Neural crest cell (in vitro differentiated cells): Measurements from ENCODE around the gene PPM1M. TPM values are rescaled to one million over a fixed set of nuclear protein-coding genes. Genes with fewer than 3 reads are reported as not detected.
"Not testable (repeated sequence)": the region's sequence is repeated elsewhere in the genome, so short reads cannot be mapped to it uniquely, and the experiment has no call there.

Source experiments
- DNase-seq: peaks from one replicate; pipeline ENCODE4 v3.0.0; 2021; ENCODE audit warnings: low read depth, mixed read lengths, low spot score
- H3K27ac Mint-ChIP-seq: one replicate; pipeline ENCODE4 v1.8.0; 2021; ENCODE audit warnings: mild to moderate bottlenecking, mixed read lengths; ENCODE audit not compliant: unreplicated experiment
- H3K27me3 Mint-ChIP-seq: 2 replicates; pipeline ENCODE4 v1.8.0; 2021; ENCODE audit warnings: low read depth, mild to moderate bottlenecking, mixed read lengths
- H3K36me3 Mint-ChIP-seq: 2 replicates; pipeline ENCODE4 v1.8.0; 2021; ENCODE audit warnings: low read depth, mild to moderate bottlenecking, mixed read lengths
- H3K4me1 Mint-ChIP-seq: 2 replicates; pipeline ENCODE4 v1.8.0; 2021; ENCODE audit warnings: mixed read lengths
- H3K4me3 Mint-ChIP-seq: one replicate; pipeline ENCODE4 v1.8.0; 2021; ENCODE audit warnings: mild to moderate bottlenecking, mixed read lengths
- H3K9me3 Mint-ChIP-seq: 2 replicates; pipeline ENCODE4 v1.8.0; 2021; ENCODE audit warnings: mixed read lengths
- total RNA-seq: library from RNA; stranded (reverse); gene quantifications from 2 replicates; pipeline ENCODE4 v1.2.1, GENCODE V29; 2021
- TF ChIP-seq, protein P1 (sequence below): fragments of 200-600 bp; sonication (generic); conservative IDR thresholded peaks from 2 replicates; pipeline ENCODE4 v1.5.0; 2021; ENCODE audit warnings: antibody characterized with exemption, mild to moderate bottlenecking

PPM1M gene
- total RNA-seq, 1 donor from 2014 or later = 4.4 TPM

DNA sequence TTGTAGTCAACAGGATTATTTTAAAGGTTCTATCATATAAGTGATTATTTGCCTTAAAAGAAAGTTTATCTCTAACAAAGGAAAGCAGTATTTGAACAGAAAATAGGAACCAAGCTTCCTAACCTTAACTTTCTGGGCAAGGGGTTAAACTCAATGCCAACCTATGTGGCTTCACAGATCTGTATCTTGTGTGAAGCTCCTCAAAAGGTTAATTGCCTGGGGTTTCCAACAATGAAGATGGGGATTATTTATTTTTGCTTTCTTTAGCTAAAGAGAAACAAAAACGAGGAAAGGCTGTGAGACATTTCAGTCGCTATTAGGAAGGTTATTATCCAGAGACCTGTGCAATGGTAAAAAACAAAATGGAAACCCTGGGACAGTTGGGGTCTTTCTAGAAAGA lies 34.0 kb downstream of the PPM1M start:
- no peaks in the 10 kb centered on the region for H3K9me3 Mint-ChIP-seq
- peak overlapping the region; percentile 96 for H3K4me3 Mint-ChIP-seq
- TF ChIP-seq, protein P1, sequence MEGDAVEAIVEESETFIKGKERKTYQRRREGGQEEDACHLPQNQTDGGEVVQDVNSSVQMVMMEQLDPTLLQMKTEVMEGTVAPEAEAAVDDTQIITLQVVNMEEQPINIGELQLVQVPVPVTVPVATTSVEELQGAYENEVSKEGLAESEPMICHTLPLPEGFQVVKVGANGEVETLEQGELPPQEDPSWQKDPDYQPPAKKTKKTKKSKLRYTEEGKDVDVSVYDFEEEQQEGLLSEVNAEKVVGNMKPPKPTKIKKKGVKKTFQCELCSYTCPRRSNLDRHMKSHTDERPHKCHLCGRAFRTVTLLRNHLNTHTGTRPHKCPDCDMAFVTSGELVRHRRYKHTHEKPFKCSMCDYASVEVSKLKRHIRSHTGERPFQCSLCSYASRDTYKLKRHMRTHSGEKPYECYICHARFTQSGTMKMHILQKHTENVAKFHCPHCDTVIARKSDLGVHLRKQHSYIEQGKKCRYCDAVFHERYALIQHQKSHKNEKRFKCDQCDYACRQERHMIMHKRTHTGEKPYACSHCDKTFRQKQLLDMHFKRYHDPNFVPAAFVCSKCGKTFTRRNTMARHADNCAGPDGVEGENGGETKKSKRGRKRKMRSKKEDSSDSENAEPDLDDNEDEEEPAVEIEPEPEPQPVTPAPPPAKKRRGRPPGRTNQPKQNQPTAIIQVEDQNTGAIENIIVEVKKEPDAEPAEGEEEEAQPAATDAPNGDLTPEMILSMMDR = no peak
- no peak overlapping the region for H3K27ac Mint-ChIP-seq
- H3K4me1 Mint-ChIP-seq = peaks cover 41% of the 10 kb centered on the region
- peaks cover 9% of the 10 kb centered on the region for H3K36me3 Mint-ChIP-seq
- no peaks in the 10 kb centered on the region for H3K27me3 Mint-ChIP-seq
- no peak for DNase-seq

DNA sequence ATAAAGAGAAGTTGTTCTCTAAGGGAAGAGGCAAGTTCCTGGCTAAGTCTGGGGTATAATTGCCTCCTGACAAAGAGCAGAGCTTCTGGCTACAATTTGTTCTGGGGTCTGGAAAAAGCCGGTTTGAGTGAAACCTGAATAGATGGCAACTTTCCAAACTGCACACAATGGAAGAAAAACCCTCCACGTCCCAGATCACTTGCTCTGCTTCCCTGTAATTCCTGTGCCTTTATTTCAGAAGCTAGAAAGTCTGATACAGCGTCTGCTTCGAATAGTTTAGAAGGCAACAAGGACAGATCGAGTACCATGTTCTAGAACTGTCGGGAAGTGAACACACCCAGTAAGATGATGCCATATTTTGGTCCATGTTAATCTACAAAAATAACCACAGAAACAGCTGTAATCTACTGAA lies 34.5 kb downstream of the PPM1M start:
- TF ChIP-seq, protein P1 = no peak
- Mint-ChIP-seq H3K36me3 (peaks cover 9% of the 10 kb centered on the region), H3K9me3 (no peaks in the 10 kb centered on the region), H3K4me1 (peaks cover 39% of the 10 kb centered on the region), H3K4me3 (peak overlapping the region; percentile 84), H3K27ac (no peak overlapping the region), H3K27me3 (no peaks in the 10 kb centered on the region)
- DNase-seq = no peak

DNA sequence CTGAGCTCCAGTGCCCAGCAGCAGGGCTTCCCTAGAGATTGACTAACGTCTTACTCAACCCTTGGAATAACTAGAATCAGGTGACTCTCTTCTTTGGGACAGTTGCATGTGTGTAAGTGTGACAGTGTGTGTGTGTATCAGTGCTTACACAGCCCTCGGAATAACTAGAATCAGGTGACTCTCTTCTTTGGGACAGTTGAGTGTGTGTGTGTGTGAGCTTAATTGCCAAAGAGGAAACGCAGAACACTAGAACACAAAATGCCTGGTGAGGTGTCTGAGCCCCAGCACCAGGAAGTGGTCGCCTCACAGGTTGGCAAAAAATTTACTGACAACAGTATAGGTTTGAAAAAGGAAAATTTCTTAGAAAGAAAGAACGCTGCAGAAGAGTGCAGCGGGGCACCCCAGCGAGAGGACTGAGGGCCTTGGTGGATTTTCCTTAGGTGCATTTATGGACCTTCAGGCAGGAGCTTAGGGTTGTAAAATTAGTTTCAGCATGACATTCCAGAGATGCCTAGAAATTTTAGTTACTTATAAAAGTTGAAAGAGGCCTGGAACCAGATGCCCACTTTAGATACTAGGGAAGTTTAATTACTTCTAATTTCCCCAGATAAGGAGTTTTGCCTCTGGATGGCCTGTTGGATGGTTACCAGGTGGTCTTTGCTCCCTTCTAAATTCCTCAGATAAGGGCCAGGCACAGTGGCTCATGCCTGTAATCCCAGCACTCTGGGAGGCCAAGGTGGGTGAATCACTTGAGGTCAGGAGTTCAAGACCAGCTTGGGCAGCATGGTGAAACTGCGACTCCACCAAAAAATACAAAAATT lies 36.6 kb downstream of the PPM1M start:
- DNase-seq = no peak
- TF ChIP-seq, protein P1 = no peak
- peaks cover 24% of the 10 kb centered on the region for H3K4me1 Mint-ChIP-seq
- no peaks in the 10 kb centered on the region for H3K9me3 Mint-ChIP-seq
- no peak overlapping the region for H3K27ac Mint-ChIP-seq
- H3K27me3 Mint-ChIP-seq = no peaks in the 10 kb centered on the region
- H3K36me3 Mint-ChIP-seq = peaks cover 5% of the 10 kb centered on the region
- H3K4me3 Mint-ChIP-seq = peak overlapping the region; percentile 54

DNA sequence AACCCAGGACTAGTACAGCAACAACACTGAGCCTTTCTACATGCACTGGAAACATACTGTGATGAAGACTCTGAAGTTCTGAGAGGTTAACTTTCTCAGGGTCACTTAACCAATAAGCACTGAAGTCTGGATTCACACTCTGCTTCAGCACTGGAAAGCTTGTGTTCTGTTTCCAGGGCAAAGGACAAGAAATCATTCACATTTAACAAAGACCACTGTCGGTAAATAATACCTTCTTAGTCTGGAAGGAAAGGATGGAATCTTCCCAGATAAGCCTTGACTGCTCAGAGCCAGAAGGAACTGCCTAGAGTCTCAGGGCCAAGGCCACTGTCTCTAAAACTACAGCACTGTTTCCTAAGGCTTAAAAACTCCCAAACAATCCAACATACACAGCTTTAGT lies 37.7 kb downstream of the PPM1M start:
- H3K4me3 Mint-ChIP-seq = peak overlapping the region; percentile 72
- no peaks in the 10 kb centered on the region for H3K9me3 Mint-ChIP-seq
- no peak overlapping the region for H3K27ac Mint-ChIP-seq
- TF ChIP-seq, protein P1 = no peak
- no peaks in the 10 kb centered on the region for H3K27me3 Mint-ChIP-seq
- H3K4me1 Mint-ChIP-seq = peaks cover 24% of the 10 kb centered on the region
- no peaks in the 10 kb centered on the region for H3K36me3 Mint-ChIP-seq
- no peak for DNase-seq

DNA sequence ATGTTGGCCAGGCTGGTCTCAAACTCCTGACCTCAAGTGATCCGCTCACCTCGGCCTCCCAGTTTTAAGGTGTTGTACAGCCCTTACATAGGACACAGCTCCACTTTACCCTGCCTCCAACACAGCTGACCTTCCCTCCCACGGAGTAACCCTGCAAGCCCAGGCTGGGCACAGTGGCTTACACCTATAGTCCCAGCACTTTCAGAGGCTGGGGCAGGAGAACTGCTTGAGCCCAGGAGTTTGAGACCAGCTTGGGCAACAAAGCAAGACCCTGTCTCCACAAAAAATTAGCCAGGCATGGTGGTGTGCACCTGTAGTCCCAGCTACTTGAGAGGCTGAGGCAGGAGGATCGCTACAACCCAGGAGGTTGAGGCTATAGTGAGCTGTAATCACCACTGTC lies 38.5 kb downstream of the PPM1M start:
- not testable (repeated sequence) for DNase-seq, H3K27ac Mint-ChIP-seq, H3K9me3 Mint-ChIP-seq, H3K36me3 Mint-ChIP-seq, H3K27me3 Mint-ChIP-seq
- Mint-ChIP-seq H3K4me3 (peak overlapping the region; percentile 41), H3K4me1 (peaks cover 24% of the 10 kb centered on the region)

DNA sequence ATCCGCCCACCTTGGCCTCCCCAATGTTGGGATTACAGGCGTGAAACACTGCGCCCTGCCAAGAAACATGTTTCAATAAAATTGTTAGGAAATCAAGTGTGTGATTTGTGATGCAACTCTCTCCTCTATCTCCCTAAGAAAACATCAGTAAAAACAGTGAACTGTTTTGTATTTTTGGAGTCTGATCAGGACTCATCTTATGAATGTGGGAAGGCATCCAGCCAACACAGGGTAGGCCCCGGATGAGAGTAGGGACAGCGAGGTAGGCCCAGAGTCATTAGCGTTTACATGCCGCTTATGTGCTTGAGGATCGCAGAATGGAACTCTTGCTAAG lies 41.2 kb downstream of the PPM1M start:
- Mint-ChIP-seq H3K27me3 (no peaks in the 10 kb centered on the region), H3K4me3 (peak overlapping the region; percentile 99), H3K9me3 (no peaks in the 10 kb centered on the region), H3K36me3 (no peaks in the 10 kb centered on the region), H3K4me1 (peaks cover 10% of the 10 kb centered on the region), H3K27ac (peak overlapping the region; percentile 96)
- TF ChIP-seq, protein P1 = no peak
- no peak for DNase-seq
